OCI-LY7 (cell line): ENCODE results near the gene TMEM269. TPM values are rescaled to one million over a fixed set of nuclear protein-coding genes. Genes with fewer than 3 reads are reported as not detected.
A peak's percentile ranks its signal among the peaks of the same experiment; 100 is the strongest.

ENCODE experiments used
- BruUV-seq: library from RNA; stranded (reverse); fragments of 400-500 nt; replicated peaks from 2 replicates; lab custom pipeline; 2021; lab: Mats Ljungman, UMichigan
- CTCF ChIA-PET: fragments of 300-600 bp; sonication (Branson Sonifier 250); formaldehyde crosslinking; loops from one replicate; lab custom pipeline; 2022; ENCODE audit warnings: antibody characterized with exemption; ENCODE audit not compliant: unreplicated experiment; lab: Charles Lee
- POLR2A ChIA-PET: fragments of 300-600 bp; sonication (Branson Sonifier 250); formaldehyde crosslinking; loops from one replicate; lab custom pipeline; 2022; ENCODE audit warnings: antibody characterized with exemption; lab: Charles Lee
- DNase-seq: peaks from one replicate; pipeline ENCODE4 v3.0.0-alpha.2; 2015; ENCODE audit warnings: low spot score
- H2AFZ ChIP-seq: fragments of 200-600 bp; sonication (generic), shearing (Covaris generic); 2 replicates; pipeline ENCODE4 v1.6.1; 2014; ENCODE audit warnings: mild to moderate bottlenecking, antibody characterized with exemption, low read length, moderate library complexity
- H3K27ac ChIP-seq: fragments of 200-600 bp; sonication (generic); 2 replicates; pipeline ENCODE4 v1.5.1; 2014; ENCODE audit warnings: mixed run types, low read depth, mild to moderate bottlenecking, moderate library complexity, low read length, inconsistent platforms; ENCODE audit not compliant: poor library complexity, severe bottlenecking
- H3K36me3 ChIP-seq: fragments of 200-600 bp; sonication (generic); 2 replicates; pipeline ENCODE4 v1.6.1; 2014; ENCODE audit warnings: mild to moderate bottlenecking, antibody characterized with exemption, low read length, moderate library complexity, mixed read lengths; ENCODE audit not compliant: insufficient read depth
- H3K4me1 ChIP-seq: fragments of 200-600 bp; sonication (generic); 2 replicates; pipeline ENCODE4 v1.5.1; 2014; ENCODE audit warnings: mild to moderate bottlenecking, low read length; ENCODE audit not compliant: insufficient read depth, poor library complexity, severe bottlenecking
- H3K4me2 ChIP-seq: fragments of 200-600 bp; sonication (generic); 2 replicates; pipeline ENCODE4 v1.6.1; 2014; ENCODE audit warnings: mild to moderate bottlenecking, low read length
- H3K4me3 ChIP-seq: fragments of 200-600 bp; sonication (generic); 2 replicates; pipeline ENCODE4 v1.5.1; 2014; ENCODE audit warnings: mild to moderate bottlenecking, low read depth, low read length; ENCODE audit not compliant: poor library complexity, severe bottlenecking
- H3K79me2 ChIP-seq: fragments of 200-600 bp; sonication (generic); 2 replicates; pipeline ENCODE4 v1.6.1; 2016; ENCODE audit warnings: low read depth, mild to moderate bottlenecking, low read length, moderate library complexity, mixed read lengths; ENCODE audit not compliant: insufficient read depth
- H3K9me2 ChIP-seq: fragments of 200-600 bp; sonication (generic); 2 replicates; pipeline ENCODE4 v1.6.1; 2016; ENCODE audit warnings: mild to moderate bottlenecking, low read length, mixed read lengths; ENCODE audit not compliant: insufficient read depth
- H3K9me3 ChIP-seq: fragments of 200-600 bp; sonication (generic); 2 replicates; pipeline ENCODE4 v1.6.1; 2014; ENCODE audit warnings: mild to moderate bottlenecking, mixed run types, low read length, mixed read lengths
- H4K20me1 ChIP-seq: fragments of 200-600 bp; sonication (generic); 2 replicates; pipeline ENCODE4 v1.6.1; 2014; ENCODE audit warnings: mild to moderate bottlenecking, antibody characterized with exemption, low read length, moderate library complexity, mixed read lengths; ENCODE audit not compliant: insufficient read depth
- CTCF ChIP-seq: fragments of 200-600 bp; sonication (generic); conservative IDR thresholded peaks from 2 replicates; pipeline ENCODE4 v1.5.1; 2014; ENCODE audit warnings: mild to moderate bottlenecking, antibody characterized with exemption, low read length, moderate library complexity, mixed read lengths
- EZH2phosphoT487 ChIP-seq: fragments of 200-600 bp; sonication (generic); IDR thresholded peaks from 2 replicates; pipeline ENCODE4 v1.6.1; 2018; ENCODE audit warnings: low read depth, borderline replicate concordance, mild to moderate bottlenecking, mixed run types, antibody characterized with exemption, low read length, moderate library complexity, mixed read lengths
- intact Hi-C: fragments of 100-400 bp; cut with micrococcal nuclease; formaldehyde crosslinking; loops from one replicate; pipeline ENCODE4 v1.10.0; 2022; ENCODE audit not compliant: unreplicated experiment
- total RNA-seq, 2 experiments: library from RNA; depleted of rRNA in 1 of 2; stranded (reverse); fragments of >200 nt in 1 of 2; shearing (Covaris generic) in 1 of 2; gene quantifications; 2 replicates each; pipeline ENCODE4 v1.2.3, GENCODE V29; 2014 to 2022

Gene TMEM269
- total RNA-seq, 2 experiments from 2014 or later = 0.16 to 0.46 TPM

- Histone ChIP-seq H3K4me2 (no peak overlapping the region), H3K79me2 (no peaks in the 10 kb centered on the region), H2AFZ (no peak overlapping the region), H3K36me3 (no peaks in the 10 kb centered on the region), H3K4me1 (peaks cover 11% of the 10 kb centered on the region), H3K4me3 (no peak overlapping the region), H3K27ac (no peak overlapping the region), H3K9me3 (no peaks in the 10 kb centered on the region), H4K20me1 (no peaks in the 10 kb centered on the region), H3K9me2 (no peaks in the 10 kb centered on the region)
- TF ChIP-seq EZH2phosphoT487 (no peak), CTCF (no peak)
- intact Hi-C loops = no loop called here
- no peak for DNase-seq
- no TSS peak for BruUV-seq
- CTCF ChIA-PET = no interaction called here
- POLR2A ChIA-PET = interaction anchor here (0.6 kb wide), 1 partner anchor 370 kb away, joined by 3 read pairs; no protein-coding TSS in a partner anchor
Observed at GRCh38 chr1:42735477-42736105, 49.2 kb upstream of the TMEM269 start.

- CTCF ChIA-PET = no interaction called here
- Histone ChIP-seq H3K9me2 (no peaks in the 10 kb centered on the region), H2AFZ (no peak overlapping the region), H3K27ac (no peak overlapping the region), H4K20me1 (no peaks in the 10 kb centered on the region), H3K4me2 (no peak overlapping the region), H3K4me3 (no peak overlapping the region), H3K9me3 (no peaks in the 10 kb centered on the region), H3K4me1 (peaks cover 11% of the 10 kb centered on the region), H3K79me2 (no peaks in the 10 kb centered on the region), H3K36me3 (no peaks in the 10 kb centered on the region)
- TF ChIP-seq EZH2phosphoT487 (no peak), CTCF (peak; percentile 25; the same call in 1 of the 2 replicates)
- peak; percentile 13 for DNase-seq
- BruUV-seq = no TSS peak
- intact Hi-C loops = no loop called here
- POLR2A ChIA-PET = no interaction called here
Observed at GRCh38 chr1:42736152-42736551, 48.6 kb upstream of the TMEM269 start.

- Histone ChIP-seq H3K4me1 (peaks cover 11% of the 10 kb centered on the region), H2AFZ (peak overlapping the region; percentile 75), H3K27ac (peak overlapping the region; percentile 12), H3K79me2 (no peaks in the 10 kb centered on the region), H3K36me3 (no peaks in the 10 kb centered on the region), H3K4me3 (no peak overlapping the region), H3K4me2 (peak overlapping the region; percentile 41; the same call in 1 of the 2 replicates), H3K9me2 (no peaks in the 10 kb centered on the region), H4K20me1 (no peaks in the 10 kb centered on the region), H3K9me3 (no peaks in the 10 kb centered on the region)
- ChIA-PET POLR2A (no interaction called here), CTCF (no interaction called here)
- no TSS peak for BruUV-seq
- intact Hi-C loops = no loop called here
- TF ChIP-seq CTCF = 0 out of 2 replicates have a peak, but pooled peaks have one; percentile 5
- TF ChIP-seq EZH2phosphoT487 = no peak
- no peak for DNase-seq
Observed at GRCh38 chr1:42736571-42737200, 48.1 kb upstream of the TMEM269 start.
